A375 (cell line): Measurements from ENCODE around the gene ADCK2. TPM values are rescaled to one million over a fixed set of nuclear protein-coding genes. Genes with fewer than 3 reads are reported as not detected.

Source experiments
- small RNA-seq: library from RNA; depleted of rRNA; stranded (forward); fragments of <200 nt; gene quantifications from one replicate; pipeline ENCODE3, GENCODE V24; 2014
- total RNA-seq: library from RNA; depleted of rRNA; stranded (reverse); fragments of >200 nt; shearing (Covaris generic); gene quantifications from 2 replicates; pipeline ENCODE4 v1.2.3, GENCODE V29; 2014; rRNA removed

The ADCK2 gene
- 32.0 and 36.0 TPM in 2 replicates for total RNA-seq

GRCh38 chr7:140672382-140673062, at the start of gene ADCK2:
TSS of gene ADCK2 (plus strand) at chr7:140672945. CDS start at chr7:140673331, 386 bp downstream.

GRCh38 chr7:140640727-140641523, 31.8 kb upstream of the ADCK2 start, which contains the start of gene DENND2A:
TSS of gene DENND2A (minus strand) at chr7:140640813. CDS start at chr7:140602397, 38,416 bp downstream.

GRCh38 chr7:140696680-140697446, 24.1 kb downstream of the ADCK2 start, which contains the start of gene NDUFB2:
TSS of gene NDUFB2 (plus strand) at chr7:140696708. CDS start at chr7:140696745, 37 bp downstream.

Small RNAs within 50 kb of the gene (small RNA-seq; reads per million reads assigned to genes)
- not detected for gene RN7SL771P

Other genes with a start within 250 kb of the ADCK2 start
- gene MKRN1, start 193.4 kb upstream of the ADCK2 start, total RNA-seq, result 86.6 and 104 TPM in 2 replicates
- 6.4 and 8.3 TPM in 2 replicates for gene DENND2A, start 32.1 kb upstream of the ADCK2 start, total RNA-seq
- gene NDUFB2, start 23.8 kb downstream of the ADCK2 start, total RNA-seq, result 233 and 273 TPM in 2 replicates